ENCODE data around the gene SLC9B2.

SLC9B2 gene

GRCh38 chr4:103076747-103077347 is at the start of gene SLC9B2:
SLC9B2 (minus strand) TSS chr4:103076761; CDS start chr4:103067550, 9,211 bp downstream.
- peak within 1 kb of the TSS; percentile 88 for H3K9ac ChIP-seq (ENCODE audit: low read length)
- peak within 1 kb of the TSS; percentile 85 for H3K4me3 ChIP-seq (ENCODE audit: low read depth, low read length)
- peaks cover 5% of the 10 kb centered on the region for H3K4me1 ChIP-seq (ENCODE audit: control insufficient read depth, insufficient read depth, low read length)
- no peak within 1 kb of the TSS; the same call in 1 of the 2 replicates for H3K27ac ChIP-seq (ENCODE audit: low read depth, low read length)
- H3K36me3 ChIP-seq (ENCODE audit: control insufficient read depth, insufficient read depth, low read length) = peaks cover 7% of the 10 kb centered on the region
- H3K9me3 ChIP-seq (ENCODE audit: control insufficient read depth, insufficient read depth, low read depth, low read length) = no peaks in the 10 kb centered on the region
- peaks cover 30% of the 10 kb centered on the region for H3K27me3 ChIP-seq (ENCODE audit: control insufficient read depth, insufficient read depth, low read length)

DNA sequence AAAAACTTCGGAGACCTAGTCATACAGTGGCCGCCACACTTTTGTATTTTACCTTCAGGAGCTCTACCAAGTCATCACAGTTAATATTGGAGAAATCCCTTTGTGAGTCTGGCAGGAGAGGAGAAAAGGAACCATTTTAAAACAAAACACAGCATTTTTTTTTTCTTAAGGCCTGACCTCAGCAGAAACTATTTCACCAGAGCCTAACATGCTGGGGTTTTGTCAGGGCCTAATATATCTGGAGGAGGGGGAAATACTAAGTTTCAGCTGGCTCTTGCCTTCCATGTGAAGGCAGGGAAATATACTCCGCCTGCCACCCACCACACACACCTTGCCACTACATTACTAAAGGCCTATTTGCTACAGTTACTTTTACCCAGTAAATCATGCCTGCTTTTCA is 49.6 kb upstream of the SLC9B2 start:
- Histone ChIP-seq H3K4me1 (ENCODE audit: control insufficient read depth, insufficient read depth, low read length) (no peaks in the 10 kb centered on the region), H3K9ac (ENCODE audit: low read length) (no peak overlapping the region), H3K27me3 (ENCODE audit: control insufficient read depth, insufficient read depth, low read length) (no peaks in the 10 kb centered on the region), H3K4me3 (ENCODE audit: low read depth, low read length) (no peak overlapping the region), H3K36me3 (ENCODE audit: control insufficient read depth, insufficient read depth, low read length) (peaks cover 60% of the 10 kb centered on the region), H3K9me3 (ENCODE audit: control insufficient read depth, insufficient read depth, low read depth, low read length) (no peaks in the 10 kb centered on the region), H3K27ac (ENCODE audit: low read depth, low read length) (0 out of 2 replicates have a peak overlapping the region, but pooled peaks have one; percentile 18)

GRCh38 chr4:103123114-103123513 is 46.6 kb upstream of the SLC9B2 start:
- H3K9me3 ChIP-seq (ENCODE audit: control insufficient read depth, insufficient read depth, low read depth, low read length) = no peaks in the 10 kb centered on the region
- peaks cover 55% of the 10 kb centered on the region for H3K36me3 ChIP-seq (ENCODE audit: control insufficient read depth, insufficient read depth, low read length)
- H3K9ac ChIP-seq (ENCODE audit: low read length) = no peak overlapping the region
- no peak overlapping the region for H3K4me3 ChIP-seq (ENCODE audit: low read depth, low read length)
- no peak overlapping the region for H3K27ac ChIP-seq (ENCODE audit: low read depth, low read length)
- H3K27me3 ChIP-seq (ENCODE audit: control insufficient read depth, insufficient read depth, low read length) = no peaks in the 10 kb centered on the region
- no peaks in the 10 kb centered on the region for H3K4me1 ChIP-seq (ENCODE audit: control insufficient read depth, insufficient read depth, low read length)

- H3K36me3 ChIP-seq (ENCODE audit: control insufficient read depth, insufficient read depth, low read length) = peaks cover 61% of the 10 kb centered on the region
Measured at GRCh38 chr4:103118166-103118565, 41.6 kb upstream of the SLC9B2 start.

GRCh38 chr4:103111598-103111997 is 35.0 kb upstream of the SLC9B2 start:
- no peaks in the 10 kb centered on the region for H3K27me3 ChIP-seq (ENCODE audit: control insufficient read depth, insufficient read depth, low read length)
- no peak overlapping the region for H3K27ac ChIP-seq (ENCODE audit: low read depth, low read length)
- peaks cover 69% of the 10 kb centered on the region for H3K36me3 ChIP-seq (ENCODE audit: control insufficient read depth, insufficient read depth, low read length)
- no peak overlapping the region for H3K4me3 ChIP-seq (ENCODE audit: low read depth, low read length)
- H3K9me3 ChIP-seq (ENCODE audit: control insufficient read depth, insufficient read depth, low read depth, low read length) = no peaks in the 10 kb centered on the region
- H3K4me1 ChIP-seq (ENCODE audit: control insufficient read depth, insufficient read depth, low read length) = no peaks in the 10 kb centered on the region
- H3K9ac ChIP-seq (ENCODE audit: low read length) = no peak overlapping the region

More at GRCh38 chr4:103118166-103118565, 41.6 kb upstream of the SLC9B2 start:
- Histone ChIP-seq H3K9me3 (ENCODE audit: control insufficient read depth, insufficient read depth, low read depth, low read length) (no peaks in the 10 kb centered on the region), H3K9ac (ENCODE audit: low read length) (no peak overlapping the region), H3K27me3 (ENCODE audit: control insufficient read depth, insufficient read depth, low read length) (no peaks in the 10 kb centered on the region), H3K27ac (ENCODE audit: low read depth, low read length) (no peak overlapping the region), H3K4me1 (ENCODE audit: control insufficient read depth, insufficient read depth, low read length) (no peaks in the 10 kb centered on the region), H3K4me3 (ENCODE audit: low read depth, low read length) (no peak overlapping the region)

DNA sequence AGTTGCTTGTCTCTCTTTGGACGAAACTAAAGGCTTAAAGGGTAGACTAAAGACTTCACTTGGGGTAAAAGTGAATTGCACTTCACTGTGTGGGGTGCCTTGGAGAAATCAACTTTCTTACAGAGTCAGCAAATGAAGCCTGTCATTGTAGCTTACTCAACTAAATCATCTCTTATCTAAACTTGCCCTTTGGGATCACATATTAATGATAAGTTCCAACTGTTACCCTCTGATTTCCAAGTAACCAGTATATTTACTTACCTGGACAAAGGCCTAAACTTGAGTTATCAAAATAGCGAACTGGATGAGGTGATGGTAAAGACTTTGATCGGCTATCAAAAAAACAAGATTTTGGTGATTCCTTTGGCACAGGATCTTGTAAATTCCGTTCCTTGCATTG is 32.0 kb upstream of the SLC9B2 start:
- H3K27ac ChIP-seq (ENCODE audit: low read depth, low read length) = no peak overlapping the region
- no peak overlapping the region for H3K9ac ChIP-seq (ENCODE audit: low read length)
- no peak overlapping the region for H3K4me3 ChIP-seq (ENCODE audit: low read depth, low read length)
- H3K4me1 ChIP-seq (ENCODE audit: control insufficient read depth, insufficient read depth, low read length) = no peaks in the 10 kb centered on the region
- no peaks in the 10 kb centered on the region for H3K27me3 ChIP-seq (ENCODE audit: control insufficient read depth, insufficient read depth, low read length)
- H3K9me3 ChIP-seq (ENCODE audit: control insufficient read depth, insufficient read depth, low read depth, low read length) = no peaks in the 10 kb centered on the region
- peaks cover 58% of the 10 kb centered on the region for H3K36me3 ChIP-seq (ENCODE audit: control insufficient read depth, insufficient read depth, low read length)

GRCh38 chr4:103105558-103106356 is 29.2 kb upstream of the SLC9B2 start:
- Histone ChIP-seq H3K9me3 (ENCODE audit: control insufficient read depth, insufficient read depth, low read depth, low read length) (no peaks in the 10 kb centered on the region), H3K4me3 (ENCODE audit: low read depth, low read length) (no peak overlapping the region), H3K27ac (ENCODE audit: low read depth, low read length) (no peak overlapping the region)

DNA sequence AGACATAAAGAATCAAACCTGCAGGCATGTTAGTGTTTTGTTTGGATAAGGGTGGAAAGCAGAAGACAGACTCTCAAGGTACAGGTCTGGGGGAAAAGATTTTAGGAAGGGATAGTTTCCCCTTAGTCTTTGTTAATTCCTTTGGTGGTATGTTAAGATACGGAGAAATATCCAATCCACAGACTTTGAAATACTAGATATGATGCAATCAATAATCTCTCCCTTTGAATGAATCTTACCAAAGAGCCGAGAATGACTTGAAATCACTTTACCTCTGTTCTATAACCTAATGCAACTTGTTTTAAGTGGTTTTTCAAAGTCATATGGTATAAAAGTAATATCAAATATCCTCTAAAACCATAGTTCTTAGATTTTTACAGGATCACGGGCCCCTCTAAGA is 28.3 kb upstream of the SLC9B2 start:
- no peaks in the 10 kb centered on the region for H3K4me1 ChIP-seq (ENCODE audit: control insufficient read depth, insufficient read depth, low read length)
- H3K36me3 ChIP-seq (ENCODE audit: control insufficient read depth, insufficient read depth, low read length) = peaks cover 37% of the 10 kb centered on the region
- no peaks in the 10 kb centered on the region for H3K9me3 ChIP-seq (ENCODE audit: control insufficient read depth, insufficient read depth, low read depth, low read length)
- H3K9ac ChIP-seq (ENCODE audit: low read length) = no peak overlapping the region
- H3K27me3 ChIP-seq (ENCODE audit: control insufficient read depth, insufficient read depth, low read length) = no peaks in the 10 kb centered on the region
- H3K4me3 ChIP-seq (ENCODE audit: low read depth, low read length) = no peak overlapping the region
- no peak overlapping the region for H3K27ac ChIP-seq (ENCODE audit: low read depth, low read length)

More at GRCh38 chr4:103105558-103106356, 29.2 kb upstream of the SLC9B2 start:
- H3K36me3 ChIP-seq (ENCODE audit: control insufficient read depth, insufficient read depth, low read length) = peaks cover 46% of the 10 kb centered on the region
- no peaks in the 10 kb centered on the region for H3K27me3 ChIP-seq (ENCODE audit: control insufficient read depth, insufficient read depth, low read length)
- no peaks in the 10 kb centered on the region for H3K4me1 ChIP-seq (ENCODE audit: control insufficient read depth, insufficient read depth, low read length)
- H3K9ac ChIP-seq (ENCODE audit: low read length) = no peak overlapping the region

DNA sequence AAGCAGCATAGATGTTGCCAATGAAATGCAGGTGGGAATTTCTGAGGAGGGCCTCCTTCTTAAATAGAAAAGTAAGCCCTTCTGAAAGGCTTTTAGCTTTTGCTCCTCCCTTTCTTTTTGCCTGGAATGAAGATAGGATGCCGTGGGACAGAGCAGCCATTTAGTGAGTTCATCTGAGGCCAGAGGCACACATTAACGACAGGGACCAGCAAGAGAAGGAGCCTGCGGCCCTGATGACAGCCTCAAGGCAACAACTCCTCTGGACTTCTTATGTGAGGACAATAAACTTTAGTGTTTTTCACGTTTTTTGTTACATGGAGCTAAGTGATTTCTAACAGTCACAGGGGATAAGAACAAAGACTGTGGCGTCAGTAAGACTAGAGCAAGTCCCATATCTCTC is 24.1 kb upstream of the SLC9B2 start:
- Histone ChIP-seq H3K27ac (ENCODE audit: low read depth, low read length) (no peak overlapping the region), H3K9me3 (ENCODE audit: control insufficient read depth, insufficient read depth, low read depth, low read length) (no peaks in the 10 kb centered on the region), H3K4me3 (ENCODE audit: low read depth, low read length) (no peak overlapping the region), H3K36me3 (ENCODE audit: control insufficient read depth, insufficient read depth, low read length) (no peaks in the 10 kb centered on the region), H3K9ac (ENCODE audit: low read length) (no peak overlapping the region), H3K4me1 (ENCODE audit: control insufficient read depth, insufficient read depth, low read length) (0 out of 2 replicates have a peak, but pooled peaks cover 10% of the 10 kb centered on the region), H3K27me3 (ENCODE audit: control insufficient read depth, insufficient read depth, low read length) (no peaks in the 10 kb centered on the region)

GRCh38 chr4:103099691-103100392 is 23.3 kb upstream of the SLC9B2 start, which contains the start of gene BDH2:
BDH2 (minus strand) TSS chr4:103099834; CDS start chr4:103096254, 3,580 bp downstream.
- no peak within 1 kb of the TSS for H3K27ac ChIP-seq (ENCODE audit: low read depth, low read length)
- H3K4me3 ChIP-seq (ENCODE audit: low read depth, low read length) = peak within 1 kb of the TSS; percentile 67
- H3K9me3 ChIP-seq (ENCODE audit: control insufficient read depth, insufficient read depth, low read depth, low read length) = no peaks in the 10 kb centered on the region
- H3K9ac ChIP-seq (ENCODE audit: low read length) = peak within 1 kb of the TSS; percentile 66
- 0 out of 2 replicates have a peak, but pooled peaks cover 10% of the 10 kb centered on the region for H3K4me1 ChIP-seq (ENCODE audit: control insufficient read depth, insufficient read depth, low read length)
- H3K36me3 ChIP-seq (ENCODE audit: control insufficient read depth, insufficient read depth, low read length) = no peaks in the 10 kb centered on the region
- H3K27me3 ChIP-seq (ENCODE audit: control insufficient read depth, insufficient read depth, low read length) = no peaks in the 10 kb centered on the region
